Neural progenitor cell (in vitro differentiated cells): ENCODE results near the gene GRHL1.

Experiments
- CTCF ChIP-seq: fragments of 200-600 bp; sonication (generic); IDR thresholded peaks from 2 replicates; pipeline ENCODE4 v1.5.1; 2017; ENCODE audit warnings: antibody characterized with exemption, mild to moderate bottlenecking
- EZH2 ChIP-seq: fragments of 200-600 bp; sonication (generic); IDR thresholded peaks from 2 replicates; pipeline ENCODE4 v1.6.1; 2017; ENCODE audit warnings: antibody characterized with exemption, mild to moderate bottlenecking, moderate library complexity

- TF ChIP-seq CTCF (no peak), EZH2 (no peak)
These were observed 17.3 kb downstream of the GRHL1 start for GRCh38 chr2:9968553-9969497.
